K562 (cell line): ENCODE data around the gene PEX10. TPM values are rescaled to one million over a fixed set of nuclear protein-coding genes. Genes with fewer than 3 reads are reported as not detected.

ENCODE experiments used
- ATAC-seq: fragments of 200-7000 bp; cut with Tn5 transposase; 3 replicates; pipeline ENCODE4 v1.9.1; 2020; ENCODE audit warnings: moderate library complexity
- BruUV-seq: library from RNA; stranded (reverse); fragments of 400-500 nt; replicated peaks from 2 replicates; lab custom pipeline; 2021; lab: Mats Ljungman, UMichigan
- CTCF ChIA-PET: fragments of 300-600 bp; formaldehyde crosslinking; extraction: SDS; loops from one replicate; lab custom pipeline; 2021; ENCODE audit warnings: low intra/inter-chr PET ratio; lab: Yijun Ruan, JAX
- POLR2A ChIA-PET: fragments of 300-600, 350-650 bp; sonication (Branson Sonifier 250); formaldehyde crosslinking; extraction: SDS; loops from one replicate; lab custom pipeline; 2021; ENCODE audit warnings: antibody characterized with exemption, inconsistent platforms; lab: Yijun Ruan, JAX
- DNase-seq, 4 experiments: peaks; one replicate each; pipeline versions ENCODE4 v3.0.0 to v3.0.0-alpha.2; 2011 to 2018; ENCODE audit warnings: low spot score in 3 of 4, mixed read lengths in 3 of 4; ENCODE audit errors: extremely low read depth in 1 of 4
- FAIRE-seq: peaks from 2 replicates; lab custom pipeline; 2011; peaks lifted over from hg19 to GRCh38; lab: Jason Lieb, UNC
- H2AFZ ChIP-seq: 2 replicates; pipeline ENCODE4 v1.6.0; 2011; ENCODE audit warnings: low read depth, low read length, control low read depth, inconsistent platforms
- H3K27ac ChIP-seq: fragments of 200-600 bp; 3 replicates; pipeline ENCODE4 v1.8.0; 2011; ENCODE audit warnings: low read depth, mild to moderate bottlenecking, control low read depth, inconsistent platforms, low read length, moderate library complexity, mixed read lengths; ENCODE audit errors: extremely low read depth
- H3K27me3 ChIP-seq, 2 experiments: fragments of 300-600 bp in 1 of 2; 2 replicates in 1 of 2; 3 replicates in 1 of 2; pipeline versions ENCODE4 v1.6.0 to v1.8.0; 2011; ENCODE audit warnings: inconsistent platforms in 2 of 2, low read length in 2 of 2, mild to moderate bottlenecking in 1 of 2, mixed read lengths in 1 of 2, moderate library complexity in 1 of 2; ENCODE audit not compliant: control insufficient read depth in 2 of 2, insufficient read depth in 2 of 2
- H3K36me3 ChIP-seq: fragments of 300-600 bp; 3 replicates; pipeline ENCODE4 v1.8.0; 2011; ENCODE audit warnings: mild to moderate bottlenecking, low read length, inconsistent platforms; ENCODE audit not compliant: control insufficient read depth, insufficient read depth
- H3K4me1 ChIP-seq, 2 experiments: fragments of 200-600 bp in 1 of 2; replicated peaks in 1 of 2; 2 replicates in 1 of 2; 3 replicates in 1 of 2; pipeline versions ENCODE4 v1.5.1 to v1.8.0; 2011; ENCODE audit warnings: inconsistent platforms in 2 of 2, low read length in 2 of 2, mild to moderate bottlenecking in 1 of 2, mixed read lengths in 1 of 2, moderate library complexity in 1 of 2; ENCODE audit not compliant: control insufficient read depth in 2 of 2, insufficient read depth in 2 of 2
- H3K4me2 ChIP-seq: 2 replicates; pipeline ENCODE4 v1.6.1; 2011; ENCODE audit warnings: low read length, control low read depth, inconsistent platforms, mixed read lengths; ENCODE audit not compliant: insufficient read depth
- H3K4me3 ChIP-seq: fragments of 200-600 bp; sonication (generic), shearing (Covaris generic); 2 replicates; pipeline ENCODE4 v1.5.1; 2016; ENCODE audit warnings: control low read depth, inconsistent platforms
- H3K79me2 ChIP-seq: fragments of 200-600 bp; 3 replicates; pipeline ENCODE4 v1.8.0; 2011; ENCODE audit warnings: low read length, inconsistent platforms; ENCODE audit not compliant: control insufficient read depth, insufficient read depth
- H3K9ac ChIP-seq, 2 experiments: 2 replicates each; pipeline versions ENCODE4 v1.6.0 to v1.6.1; 2011; ENCODE audit warnings: low read depth in 2 of 2, low read length in 2 of 2, control low read depth in 1 of 2, inconsistent platforms in 1 of 2, mild to moderate bottlenecking in 1 of 2, mixed read lengths in 1 of 2; ENCODE audit not compliant: insufficient read depth in 1 of 2
- H3K9me1 ChIP-seq: one replicate; pipeline ENCODE4 v1.6.0; 2011; ENCODE audit warnings: inconsistent platforms, mild to moderate bottlenecking, low read length, moderate library complexity; ENCODE audit not compliant: control insufficient read depth, insufficient read depth
- H3K9me3 ChIP-seq: replicated peaks from 2 replicates; pipeline ENCODE4 v1.5.1; 2011; ENCODE audit warnings: low read depth, low read length, inconsistent platforms; ENCODE audit not compliant: control insufficient read depth, insufficient read depth
- H4K20me1 ChIP-seq: replicated peaks from 2 replicates; pipeline ENCODE4 v1.6.1; 2011; ENCODE audit warnings: low read length, inconsistent platforms, mixed read lengths; ENCODE audit not compliant: control insufficient read depth, insufficient read depth
- POLR2G ChIP-seq: fragments of 200-400 bp; formaldehyde crosslinking; IDR thresholded peaks from 2 replicates; pipeline ENCODE4 v1.6.1; 2017; ENCODE audit warnings: low read depth, mild to moderate bottlenecking, antibody characterized with exemption, low read length, moderate library complexity
- ZBTB43 ChIP-seq: sonication (generic); formaldehyde crosslinking; IDR thresholded peaks from 2 replicates; pipeline ENCODE4 v1.8.0; 2023; ENCODE audit warnings: mild to moderate bottlenecking, missing genetic modification reagents
- ZNF134 ChIP-seq: fragments of 250-450 bp; sonication (Bioruptor Pico); conservative IDR thresholded peaks from 2 replicates; pipeline ENCODE4 v1.4.0; 2020
- WGBS: fragments of 100-300 bp; shearing (Covaris generic); methylation state at CpG from one replicate; pipeline ENCODE4 v1.1.6; 2016; ENCODE audit warnings: low coverage, mixed read lengths; ENCODE audit not compliant: insufficient coverage; ENCODE audit errors: missing lambda C conversion rate; 5-methylcytosine and 5-hydroxymethylcytosine counted together
- in situ Hi-C: fragments of 300-500 bp; cut with MboI; formaldehyde crosslinking; loops from 4 replicates; pipeline ENCODE4 v1.15.0; 2018; ENCODE audit warnings: inconsistent platforms, mixed read lengths
- intact Hi-C: fragments of 100-400 bp; cut with micrococcal nuclease; formaldehyde crosslinking; loops from 2 replicates; pipeline ENCODE4 v1.14.2; 2022
- polyA plus RNA-seq, 8 experiments: library from polyadenylated mRNA; depleted of rRNA in 4 of 8; stranded (reverse) in 5 of 8; unstranded in 3 of 8; fragments of >200 nt; fragmentation: Nextera tagmentation in 2 of 8; fragmentation: Illumina TruSeq in 1 of 8; extraction: Ambion mirVana in 2 of 8; extraction: Trizol in 1 of 8; gene quantifications; 2 replicates each; pipeline versions ENCODE4 v1.2.1 to v1.2.3, GENCODE V29; 2011 to 2014; ENCODE audit warnings: inconsistent platforms in 1 of 8, missing spikeins in 1 of 8
- total RNA-seq, 7 experiments: library from RNA; depleted of rRNA in 6 of 7; stranded (reverse); fragments of >200 nt in 6 of 7; fragmentation: Illumina TruSeq in 2 of 7; extraction: Trizol in 2 of 7; gene quantifications; 2 replicates each; pipeline versions ENCODE4 v1.2.1 to v1.2.3, GENCODE V29; 2011 to 2021; ENCODE audit warnings: low replicate concordance in 1 of 7

Gene PEX10
- total and polyA plus RNA-seq, 9 of the 15 experiments (the other 6 are each of a cell fraction or from before 2014, with no cell fraction given): 0.03 to 26.2 (median 8.7) TPM

- CTCF ChIA-PET: interaction anchor here (1.7 kb wide), 1 partner anchor 370 kb away, joined by 5 read pairs; no protein-coding TSS in a partner anchor
- Histone ChIP-seq H3K4me1 (peaks cover 15 to 71% of the 10 kb centered on the region in 2 experiments), H3K4me2 (no peak overlapping the region), H3K9me3 (no peaks in the 10 kb centered on the region), H3K27ac (no peak overlapping the region), H4K20me1 (peaks cover 8% of the 10 kb centered on the region), H3K79me2 (peaks cover 20% of the 10 kb centered on the region; the same call in 2 of the 3 replicates), H3K4me3 (no peak overlapping the region)
- no TSS peak for BruUV-seq
- in situ Hi-C loops (loop anchor here (10.0 kb wide), 1 partner anchor 218 kb away; the partner anchor contains the start of gene MMEL1), intact Hi-C loops (loop anchor here (10.0 kb wide), 2 partner anchors 228 to 1008 kb away; no protein-coding TSS in a partner anchor)
- FAIRE-seq (no peak), DNase-seq (no peak)
- 8% methylated on average over 12 of the region's 12 CpGs for WGBS
- TF ChIP-seq ZBTB43 (CRISPR knock-in tag) (no peak), ZNF134 (peak; percentile 72), POLR2G (0 out of 2 replicates have a peak, but pooled peaks have one; percentile 17)
- TF ChIP-seq, all 486 proteins: peak for 2
- Histone ChIP-seq H2AFZ (no peak overlapping the region), H3K36me3 (no peaks in the 10 kb centered on the region), H3K9me1 (no peaks in the 10 kb centered on the region), H3K9ac (peak overlapping the region in 1 of 2 experiments; percentile 10; a peak in 1 of 4 replicates), H3K27me3 (peaks cover 13 to 21% of the 10 kb centered on the region in 2 experiments; a peak in 4 of 5 replicates)
- POLR2A ChIA-PET: interaction anchor here (0.7 to 0.8 kb wide), 2 partner anchors 37 to 77 kb away, joined by 3 to 4 read pairs; no protein-coding TSS in a partner anchor
- no peak for ATAC-seq
Observed at GRCh38 chr1:2416403-2416802, 4.0 kb upstream of the PEX10 start.
